Measurements from ENCODE around the gene TMEM255A.

Gene TMEM255A

GRCh38 chrX:120318411-120318810 lies 7.2 kb upstream of the TMEM255A start:
- no peak overlapping the region for H3K27ac Mint-ChIP-seq
- H3K36me3 Mint-ChIP-seq (ENCODE audit: low read depth), result no peaks in the 10 kb centered on the region
- intact Hi-C loops (cut with micrococcal nuclease), result no loop called here
- peaks cover 16% of the 10 kb centered on the region for H3K27me3 Mint-ChIP-seq
- H3K4me3 Mint-ChIP-seq, result no peak overlapping the region
- H3K4me1 Mint-ChIP-seq (ENCODE audit: low read depth), result no peaks in the 10 kb centered on the region
- H3K9me3 Mint-ChIP-seq, result no peaks in the 10 kb centered on the region

- H3K4me3 Mint-ChIP-seq, result no peak overlapping the region
- peaks cover 27% of the 10 kb centered on the region for H3K27me3 Mint-ChIP-seq
Measured at GRCh38 chrX:120316587-120317283, 5.5 kb upstream of the TMEM255A start.

GRCh38 chrX:120315776-120316175 lies 4.5 kb upstream of the TMEM255A start:
- H3K4me1 Mint-ChIP-seq (ENCODE audit: low read depth), result peaks cover 4% of the 10 kb centered on the region
- H3K36me3 Mint-ChIP-seq (ENCODE audit: low read depth), result no peaks in the 10 kb centered on the region
- intact Hi-C loops (cut with micrococcal nuclease), result no loop called here
- H3K27me3 Mint-ChIP-seq, result peaks cover 36% of the 10 kb centered on the region
- H3K4me3 Mint-ChIP-seq, result no peak overlapping the region
- H3K27ac Mint-ChIP-seq, result no peak overlapping the region
- no peaks in the 10 kb centered on the region for H3K9me3 Mint-ChIP-seq

More at GRCh38 chrX:120316587-120317283, 5.5 kb upstream of the TMEM255A start:
- Mint-ChIP-seq H3K27ac (no peak overlapping the region), H3K36me3 (ENCODE audit: low read depth) (no peaks in the 10 kb centered on the region), H3K4me1 (ENCODE audit: low read depth) (no peaks in the 10 kb centered on the region), H3K9me3 (no peaks in the 10 kb centered on the region)
- intact Hi-C loops (cut with micrococcal nuclease), result no loop called here

- H3K27me3 Mint-ChIP-seq, result peaks cover 60% of the 10 kb centered on the region
- H3K36me3 Mint-ChIP-seq (ENCODE audit: low read depth), result peaks cover 6% of the 10 kb centered on the region
- H3K4me3 Mint-ChIP-seq, result no peak overlapping the region
- intact Hi-C loops (cut with micrococcal nuclease), result no loop called here
- H3K9me3 Mint-ChIP-seq, result no peaks in the 10 kb centered on the region
- peaks cover 21% of the 10 kb centered on the region for H3K4me1 Mint-ChIP-seq (ENCODE audit: low read depth)
- no peak overlapping the region for H3K27ac Mint-ChIP-seq
Measured at GRCh38 chrX:120311727-120312063, 434 bp upstream of the TMEM255A start.

- H3K9me3 Mint-ChIP-seq, result no peaks in the 10 kb centered on the region
- intact Hi-C loops (cut with micrococcal nuclease), result no loop called here
- peaks cover 37% of the 10 kb centered on the region for H3K4me1 Mint-ChIP-seq (ENCODE audit: low read depth)
- peaks cover 6% of the 10 kb centered on the region for H3K36me3 Mint-ChIP-seq (ENCODE audit: low read depth)
- H3K27ac Mint-ChIP-seq, result peak overlapping the region; percentile 42
- peaks cover 56% of the 10 kb centered on the region for H3K27me3 Mint-ChIP-seq
- peak overlapping the region; percentile 80 for H3K4me3 Mint-ChIP-seq
Measured at GRCh38 chrX:120309873-120310705, 1.2 kb downstream of the TMEM255A start.

GRCh38 chrX:120308959-120309872 lies 2.0 kb downstream of the TMEM255A start:
- Mint-ChIP-seq H3K27me3 (peaks cover 56% of the 10 kb centered on the region), H3K4me1 (ENCODE audit: low read depth) (peaks cover 41% of the 10 kb centered on the region), H3K27ac (peak overlapping the region; percentile 42), H3K36me3 (ENCODE audit: low read depth) (peaks cover 6% of the 10 kb centered on the region), H3K4me3 (peak overlapping the region; percentile 80), H3K9me3 (no peaks in the 10 kb centered on the region)
- intact Hi-C loops (cut with micrococcal nuclease), result no loop called here

GRCh38 chrX:120308558-120308957 lies 2.7 kb downstream of the TMEM255A start:
- Mint-ChIP-seq H3K4me3 (no peak overlapping the region), H3K27me3 (peaks cover 51% of the 10 kb centered on the region), H3K36me3 (ENCODE audit: low read depth) (peaks cover 6% of the 10 kb centered on the region), H3K9me3 (no peaks in the 10 kb centered on the region), H3K27ac (no peak overlapping the region), H3K4me1 (ENCODE audit: low read depth) (peaks cover 41% of the 10 kb centered on the region)
- intact Hi-C loops (cut with micrococcal nuclease), result no loop called here

GRCh38 chrX:120306630-120307029 lies 4.6 kb downstream of the TMEM255A start:
- intact Hi-C loops (cut with micrococcal nuclease), result no loop called here
- peaks cover 54% of the 10 kb centered on the region for H3K4me1 Mint-ChIP-seq (ENCODE audit: low read depth)
- H3K4me3 Mint-ChIP-seq, result no peak overlapping the region
- H3K27me3 Mint-ChIP-seq, result peaks cover 38% of the 10 kb centered on the region
- no peak overlapping the region for H3K27ac Mint-ChIP-seq
- peaks cover 6% of the 10 kb centered on the region for H3K36me3 Mint-ChIP-seq (ENCODE audit: low read depth)
- no peaks in the 10 kb centered on the region for H3K9me3 Mint-ChIP-seq

GRCh38 chrX:120305531-120306141 lies 5.6 kb downstream of the TMEM255A start:
- Mint-ChIP-seq H3K4me3 (no peak overlapping the region), H3K27me3 (peaks cover 28% of the 10 kb centered on the region), H3K36me3 (ENCODE audit: low read depth) (peaks cover 6% of the 10 kb centered on the region), H3K9me3 (no peaks in the 10 kb centered on the region), H3K4me1 (ENCODE audit: low read depth) (peaks cover 48% of the 10 kb centered on the region), H3K27ac (peak overlapping the region; percentile 45)
- intact Hi-C loops (cut with micrococcal nuclease), result no loop called here

- H3K27me3 Mint-ChIP-seq, result peaks cover 16% of the 10 kb centered on the region
Measured at GRCh38 chrX:120304256-120304655, 7.0 kb downstream of the TMEM255A start.

GRCh38 chrX:120302434-120302833 lies 8.8 kb downstream of the TMEM255A start:
- Mint-ChIP-seq H3K4me1 (ENCODE audit: low read depth) (peaks cover 43% of the 10 kb centered on the region), H3K27me3 (no peaks in the 10 kb centered on the region), H3K27ac (peak overlapping the region; percentile 67), H3K9me3 (no peaks in the 10 kb centered on the region), H3K4me3 (no peak overlapping the region), H3K36me3 (ENCODE audit: low read depth) (no peaks in the 10 kb centered on the region)
- intact Hi-C loops (cut with micrococcal nuclease), result loop anchor here (5.0 kb wide), 1 partner anchor 50 kb away; the partner anchor contains the start of gene ZBTB33

More at GRCh38 chrX:120304256-120304655, 7.0 kb downstream of the TMEM255A start:
- peaks cover 39% of the 10 kb centered on the region for H3K4me1 Mint-ChIP-seq (ENCODE audit: low read depth)
- peaks cover under 1% of the 10 kb centered on the region for H3K36me3 Mint-ChIP-seq (ENCODE audit: low read depth)
- H3K9me3 Mint-ChIP-seq, result no peaks in the 10 kb centered on the region
- intact Hi-C loops (cut with micrococcal nuclease), result loop anchor here (5.0 kb wide), 1 partner anchor 52 kb away; the partner anchor contains the start of gene ZBTB33
- H3K27ac Mint-ChIP-seq, result no peak overlapping the region
- H3K4me3 Mint-ChIP-seq, result no peak overlapping the region

GRCh38 chrX:120301960-120302359 lies 9.3 kb downstream of the TMEM255A start:
- intact Hi-C loops (cut with micrococcal nuclease), result loop anchor here (5.0 kb wide), 1 partner anchor 50 kb away; the partner anchor contains the start of gene ZBTB33
- no peak overlapping the region for H3K4me3 Mint-ChIP-seq
- no peaks in the 10 kb centered on the region for H3K36me3 Mint-ChIP-seq (ENCODE audit: low read depth)

GRCh38 chrX:120301497-120301896 lies 9.8 kb downstream of the TMEM255A start:
- no peaks in the 10 kb centered on the region for H3K36me3 Mint-ChIP-seq (ENCODE audit: low read depth)
- H3K4me3 Mint-ChIP-seq, result no peak overlapping the region
- peaks cover 36% of the 10 kb centered on the region for H3K4me1 Mint-ChIP-seq (ENCODE audit: low read depth)
- H3K27me3 Mint-ChIP-seq, result no peaks in the 10 kb centered on the region
- H3K9me3 Mint-ChIP-seq, result no peaks in the 10 kb centered on the region
- no peak overlapping the region for H3K27ac Mint-ChIP-seq
- intact Hi-C loops (cut with micrococcal nuclease), result loop anchor here (5.0 kb wide), 1 partner anchor 49 kb away; the partner anchor contains the start of gene ZBTB33

More at GRCh38 chrX:120301960-120302359, 9.3 kb downstream of the TMEM255A start:
- peak overlapping the region; percentile 67 for H3K27ac Mint-ChIP-seq
- no peaks in the 10 kb centered on the region for H3K27me3 Mint-ChIP-seq
- H3K9me3 Mint-ChIP-seq, result no peaks in the 10 kb centered on the region
- H3K4me1 Mint-ChIP-seq (ENCODE audit: low read depth), result peaks cover 41% of the 10 kb centered on the region
